ENCODE results near the gene RHOU. TPM values are rescaled to one million over a fixed set of nuclear protein-coding genes. Genes with fewer than 3 reads are reported as not detected.

Gene RHOU
- total and polyA plus RNA-seq, 2 donors (not counting 3 experiments of a cell fraction or from before 2014, with no cell fraction given), result 0.04 to 0.40 TPM

DNA sequence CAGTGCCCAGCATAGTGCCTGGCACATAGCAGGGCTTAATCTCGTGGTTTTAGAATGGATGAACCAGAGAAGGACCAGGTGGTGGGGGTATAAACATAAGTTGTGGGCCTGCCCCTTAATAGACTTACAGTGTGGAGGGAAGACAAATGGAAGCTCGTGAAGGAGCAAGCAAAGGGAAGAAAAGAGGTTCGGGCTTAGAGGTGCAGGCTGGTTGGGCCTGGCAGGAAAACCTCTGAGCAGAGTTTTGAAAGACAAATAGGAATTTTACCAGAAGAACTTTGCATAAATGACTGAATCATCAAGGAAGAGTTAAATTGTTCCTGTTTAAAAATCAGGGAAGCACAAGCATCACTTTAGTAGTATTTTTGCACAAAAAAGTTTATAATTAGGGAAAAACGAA is 4.5 kb downstream of the RHOU start:
- no peak overlapping the region for H3K4me3 ChIP-seq (replicated peaks in 1 of 3; ENCODE audit: insufficient read depth in 1 of 3, low read depth in 1 of 3, low read length in 3 of 3)
- TF ChIP-seq FOS (IDR thresholded peaks at IDR 0.05; ENCODE audit: borderline replicate concordance, insufficient read depth, low read length), result no peak
- no peak for TF ChIP-seq GATA2 (IDR thresholded peaks at IDR 0.05; ENCODE audit: insufficient read depth, insufficient read length, low read depth, low read length)
- TF ChIP-seq, protein P1, sequence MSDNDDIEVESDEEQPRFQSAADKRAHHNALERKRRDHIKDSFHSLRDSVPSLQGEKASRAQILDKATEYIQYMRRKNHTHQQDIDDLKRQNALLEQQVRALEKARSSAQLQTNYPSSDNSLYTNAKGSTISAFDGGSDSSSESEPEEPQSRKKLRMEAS (IDR thresholded peaks at IDR 0.05; ENCODE audit: insufficient read depth, insufficient read length), result no peak
- TF ChIP-seq POLR2AphosphoS5 (IDR thresholded peaks at IDR 0.05; ENCODE audit: insufficient read depth, low read depth, low read length), result no peak
- no peak for TF ChIP-seq JUN (IDR thresholded peaks at IDR 0.05; ENCODE audit: borderline replicate concordance, insufficient read depth, insufficient read length, low read depth)
- intact Hi-C loops (cut with micrococcal nuclease) (loop anchor here (5.0 kb wide), 1 partner anchor 417 kb away; no protein-coding TSS in a partner anchor), dilution Hi-C loops (cut with MboI; ENCODE audit: extremely low pct_ligation_motif_present, low sequenced_read_pairs) (no loop called here)
- H3K9me1 ChIP-seq (replicated peaks; ENCODE audit: control insufficient read depth, extremely low read depth, insufficient read depth, low read length), result no peaks in the 10 kb centered on the region
- H3K4me2 ChIP-seq (ENCODE audit: insufficient read depth, low read length), result no peak overlapping the region
- H3K79me2 ChIP-seq (ENCODE audit: control insufficient read depth, insufficient read depth, low read length), result no peaks in the 10 kb centered on the region
- no peak overlapping the region for H3K9ac ChIP-seq (replicated peaks; ENCODE audit: extremely low read depth, insufficient read depth, low read length)
- H3K9me3 ChIP-seq (replicated peaks; ENCODE audit: control insufficient read depth, insufficient read depth, low read length), result no peaks in the 10 kb centered on the region
- H3K27ac ChIP-seq (ENCODE audit: insufficient read depth, low read depth, low read length), result no peak overlapping the region
- ChIA-PET POLR2A (no interaction called here), CTCF (no interaction called here)
- FAIRE-seq (no peak), DNase-seq (ENCODE audit: low read depth, low spot score) (no peak)
- H2AFZ ChIP-seq (ENCODE audit: low read depth, low read length), result no peak overlapping the region
- H3K4me1 ChIP-seq (ENCODE audit: control insufficient read depth, extremely low read depth, insufficient read depth, low read length), result peaks cover 5% of the 10 kb centered on the region
- no TSS peak for BruUV-seq (replicated peaks)
- no peaks in the 10 kb centered on the region for H4K20me1 ChIP-seq (replicated peaks; ENCODE audit: control insufficient read depth, extremely low read depth, insufficient read depth, low read length)
- H3K27me3 ChIP-seq (ENCODE audit: control insufficient read depth in 2 of 2, insufficient read depth in 2 of 2, low read length in 2 of 2), result peaks cover 16 to 26% of the 10 kb centered on the region in 2 experiments
- no peaks in the 10 kb centered on the region for H3K36me3 ChIP-seq (ENCODE audit: control insufficient read depth in 2 of 2, extremely low read depth in 1 of 2, insufficient read depth in 2 of 2, low read length in 2 of 2)

DNA sequence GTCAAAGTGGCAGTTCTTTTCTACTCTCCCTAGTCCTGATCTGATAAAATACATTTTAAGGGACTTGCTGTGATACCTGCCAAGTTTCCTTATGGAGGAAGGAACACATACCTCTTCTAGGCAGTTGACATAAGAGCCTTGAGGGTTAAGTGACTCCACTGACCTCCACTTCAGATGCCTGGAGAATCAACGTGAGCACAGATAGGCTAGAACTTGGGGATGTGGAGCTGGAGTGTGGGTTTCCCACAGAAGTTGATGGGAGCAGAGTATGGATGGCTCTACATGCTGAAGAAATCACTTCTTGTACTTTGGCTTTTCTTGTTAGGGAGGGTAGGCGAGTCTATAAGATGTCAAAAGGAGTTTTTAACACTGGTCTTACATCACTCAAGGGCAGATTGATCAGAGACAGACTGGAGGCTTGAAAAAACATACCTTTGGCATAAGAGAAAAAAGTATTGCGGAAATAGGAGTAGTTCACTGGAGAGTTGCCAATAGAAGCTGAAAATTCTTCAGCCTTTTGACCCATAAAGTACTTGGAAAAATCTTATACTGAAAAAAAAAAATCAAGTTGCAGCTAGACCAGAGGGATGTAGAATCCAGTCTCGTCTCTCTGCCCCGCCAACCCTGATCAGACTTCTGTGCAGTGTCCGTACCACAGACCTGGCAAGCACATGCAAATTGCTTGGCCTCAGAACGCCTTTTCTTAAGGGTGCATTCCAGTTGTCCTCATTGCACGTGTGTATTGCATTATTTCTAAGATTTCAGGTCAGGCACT is 5.5 kb downstream of the RHOU start:
- FAIRE-seq (no peak), DNase-seq (ENCODE audit: low read depth, low spot score) (no peak)
- Histone ChIP-seq H3K4me1 (ENCODE audit: control insufficient read depth, extremely low read depth, insufficient read depth, low read length) (peaks cover 2% of the 10 kb centered on the region), H3K79me2 (ENCODE audit: control insufficient read depth, insufficient read depth, low read length) (no peaks in the 10 kb centered on the region), H3K4me3 (replicated peaks in 1 of 3; ENCODE audit: insufficient read depth in 1 of 3, low read depth in 1 of 3, low read length in 3 of 3) (no peak overlapping the region), H3K4me2 (ENCODE audit: insufficient read depth, low read length) (no peak overlapping the region), H2AFZ (ENCODE audit: low read depth, low read length) (no peak overlapping the region), H3K36me3 (ENCODE audit: control insufficient read depth in 2 of 2, extremely low read depth in 1 of 2, insufficient read depth in 2 of 2, low read length in 2 of 2) (no peaks in the 10 kb centered on the region), H3K9me3 (replicated peaks; ENCODE audit: control insufficient read depth, insufficient read depth, low read length) (no peaks in the 10 kb centered on the region), H3K27ac (ENCODE audit: insufficient read depth, low read depth, low read length) (no peak overlapping the region), H4K20me1 (replicated peaks; ENCODE audit: control insufficient read depth, extremely low read depth, insufficient read depth, low read length) (no peaks in the 10 kb centered on the region), H3K9ac (replicated peaks; ENCODE audit: extremely low read depth, insufficient read depth, low read length) (no peak overlapping the region), H3K9me1 (replicated peaks; ENCODE audit: control insufficient read depth, extremely low read depth, insufficient read depth, low read length) (no peaks in the 10 kb centered on the region), H3K27me3 (ENCODE audit: control insufficient read depth in 2 of 2, insufficient read depth in 2 of 2, low read length in 2 of 2) (peaks cover 15 to 22% of the 10 kb centered on the region in 2 experiments)
- intact Hi-C loops (cut with micrococcal nuclease), result no loop called here
- CTCF ChIA-PET, result interaction anchor here (1.2 kb wide), 1 partner anchor 12 kb away, joined by 4 read pairs; no protein-coding TSS in a partner anchor
- TF ChIP-seq JUN (IDR thresholded peaks at IDR 0.05; ENCODE audit: borderline replicate concordance, insufficient read depth, insufficient read length, low read depth) (no peak), GATA2 (IDR thresholded peaks at IDR 0.05; ENCODE audit: insufficient read depth, insufficient read length, low read depth, low read length) (no peak)
- dilution Hi-C loops (cut with MboI; ENCODE audit: extremely low pct_ligation_motif_present, low sequenced_read_pairs), result no loop called here
- POLR2A ChIA-PET, result no interaction called here
- no TSS peak for BruUV-seq (replicated peaks)

Measured in endothelial cell of umbilical vein (primary cell).